Stimulated activated CD4-positive, alpha-beta T cell treated with anti-CD3 and anti-CD28 coated beads, Interleukin-15, amount 100 ng/mL, for 24 hours (primary cell): Measurements from ENCODE around the gene CFHR5.
"Not testable (repeated sequence)": the region's sequence is repeated elsewhere in the genome, so short reads cannot be mapped to it uniquely, and the experiment has no call there.

Experiments used
- DNase-seq: peaks from one replicate; pipeline ENCODE4 v3.0.0-alpha.2; 2020

Gene CFHR5

DNA sequence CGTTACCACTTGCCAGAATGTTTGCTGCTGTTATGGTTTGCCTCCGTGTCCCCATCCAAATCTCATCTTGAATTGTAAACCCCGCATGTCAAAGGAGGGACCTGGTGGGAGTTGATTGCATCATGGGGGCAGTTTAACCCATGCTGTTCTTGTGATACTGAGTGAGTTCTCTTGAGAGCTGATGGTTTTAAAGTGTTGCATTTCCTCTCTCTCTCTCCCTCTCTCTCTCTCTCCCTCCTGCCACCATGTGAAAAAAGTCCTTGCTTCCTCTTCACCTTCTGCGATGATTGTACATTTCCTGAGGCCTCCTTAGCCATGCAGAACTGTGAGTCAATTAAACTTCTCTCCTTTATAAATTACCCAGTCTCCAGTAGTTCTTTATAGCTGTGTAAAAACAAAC lies 44.4 kb downstream of the CFHR5 start:
- no peak for DNase-seq

- DNase-seq: no peak
Measured at GRCh38 chr1:197024460-197024859, 47.1 kb downstream of the CFHR5 start.

GRCh38 chr1:197027359-197027758 lies 50.0 kb downstream of the CFHR5 start:
- DNase-seq: no peak

GRCh38 chr1:197029749-197030148 lies 52.4 kb downstream of the CFHR5 start:
- DNase-seq: no peak

DNA sequence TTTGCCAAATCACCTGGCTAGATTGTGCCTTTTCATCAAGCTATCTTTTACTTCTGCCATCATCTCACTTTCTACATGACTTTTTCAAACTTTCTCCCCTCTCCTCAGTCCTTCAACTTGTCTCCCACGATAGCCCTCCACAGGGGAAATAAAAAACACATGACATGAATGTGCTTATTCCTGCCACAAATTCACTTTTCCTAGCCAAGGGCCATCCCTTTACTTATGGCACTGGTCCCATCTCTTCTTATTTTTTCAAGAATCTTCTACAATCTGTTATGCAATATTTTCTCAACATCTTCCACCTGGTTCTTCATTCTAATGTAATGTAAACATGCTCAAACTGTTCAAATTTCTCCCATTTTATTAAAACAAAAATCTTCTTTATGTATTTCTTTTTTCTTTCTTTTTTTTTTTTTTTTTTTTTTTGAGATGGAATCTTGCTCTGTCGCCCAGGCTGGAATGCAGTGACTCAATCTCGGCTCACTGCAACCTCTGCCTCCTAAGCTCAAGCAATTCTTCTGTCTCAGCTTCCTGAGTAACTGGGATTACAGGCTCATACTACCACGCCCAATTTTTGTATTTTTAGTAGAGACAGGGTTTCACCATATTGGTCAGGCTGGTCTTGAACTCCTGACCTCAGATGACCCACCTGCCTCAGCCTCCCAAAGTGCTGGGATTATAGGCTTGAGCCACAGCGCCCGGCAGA lies 57.4 kb downstream of the CFHR5 start:
- not testable (repeated sequence) for DNase-seq

DNA sequence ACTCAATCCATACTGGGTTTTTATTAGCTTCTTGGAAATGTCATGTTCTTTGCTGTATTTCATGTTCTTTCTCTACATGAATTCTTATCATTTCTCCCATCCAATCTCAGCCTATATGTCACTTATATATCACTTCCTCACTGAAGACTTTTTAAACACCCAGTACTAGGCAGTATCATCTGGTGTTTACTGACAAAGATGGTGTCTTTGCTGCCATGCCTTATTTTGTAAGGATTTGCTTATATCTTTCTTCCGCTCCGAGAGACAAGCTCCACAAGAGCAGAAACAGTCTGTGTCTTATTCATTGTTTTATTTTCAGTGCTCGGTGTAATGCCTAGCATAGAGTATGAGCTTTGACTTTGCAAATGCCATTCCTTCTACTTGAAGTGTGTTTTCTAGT lies 59.5 kb downstream of the CFHR5 start:
- no peak for DNase-seq

GRCh38 chr1:197041486-197042353 lies 64.4 kb downstream of the CFHR5 start:
- no peak for DNase-seq

DNA sequence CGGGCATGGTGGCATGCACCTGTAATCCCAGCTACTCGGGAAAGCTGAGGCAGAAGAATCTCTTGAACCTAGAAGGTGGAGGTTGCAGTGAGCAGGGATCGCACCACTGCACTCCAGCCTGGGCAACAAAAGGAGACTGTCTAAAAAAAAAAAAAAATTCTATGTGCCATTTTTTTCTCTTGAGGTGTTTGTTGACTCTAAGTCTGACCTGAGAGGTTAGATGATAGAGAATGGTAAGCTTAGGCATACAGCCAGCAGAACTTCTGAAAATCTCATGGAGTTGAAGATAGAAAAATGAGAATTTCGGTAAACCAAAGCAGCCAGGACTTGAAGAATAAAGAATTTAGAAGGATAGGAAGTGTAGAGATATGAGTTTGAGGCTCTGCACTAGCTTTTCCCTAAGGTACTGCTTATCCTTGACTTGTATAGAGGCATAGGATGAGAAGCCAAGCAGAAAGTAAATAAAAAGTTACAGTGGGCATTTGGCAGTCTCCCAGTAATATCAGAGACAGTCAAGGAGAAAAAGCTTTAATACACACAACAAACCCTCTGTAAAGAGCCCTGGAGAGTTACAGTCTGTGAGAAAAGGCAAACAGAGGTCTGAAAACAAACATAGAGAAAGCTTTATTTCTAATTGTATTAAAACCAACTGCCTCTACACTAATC lies 65.5 kb downstream of the CFHR5 start:
- DNase-seq: no peak

GRCh38 chr1:197049100-197049499 lies 71.7 kb downstream of the CFHR5 start:
- DNase-seq: no peak
